ENCODE data around the gene MCC. TPM values are rescaled to one million over a fixed set of nuclear protein-coding genes. Genes with fewer than 3 reads are reported as not detected.

Gene MCC
- total RNA-seq, 1 experiment from 2014 or later: not detected

- DNase-seq (ENCODE audit: low spot score): no peak
Measured at GRCh38 chr5:113320273-113320780, 167.9 kb downstream of the MCC start.

- DNase-seq (ENCODE audit: low spot score): no peak
Measured at GRCh38 chr5:113319256-113320053, 168.8 kb downstream of the MCC start.

- no peak for DNase-seq (ENCODE audit: low spot score)
Measured at GRCh38 chr5:113317636-113318035, 170.6 kb downstream of the MCC start.

- no peak for DNase-seq (ENCODE audit: low spot score)
Measured at GRCh38 chr5:113311301-113311700, 177.0 kb downstream of the MCC start.

- DNase-seq (ENCODE audit: low spot score): no peak
Measured at GRCh38 chr5:113302120-113302519, 186.1 kb downstream of the MCC start.

- DNase-seq (ENCODE audit: low spot score): no peak
Measured at GRCh38 chr5:113299591-113299990, 188.7 kb downstream of the MCC start.

- no peak for DNase-seq (ENCODE audit: low spot score)
Measured at GRCh38 chr5:113296676-113297075, 191.6 kb downstream of the MCC start.

- no peak for DNase-seq (ENCODE audit: low spot score)
Measured at GRCh38 chr5:113295111-113295539, 193.1 kb downstream of the MCC start.

- DNase-seq (ENCODE audit: low spot score): no peak
Measured at GRCh38 chr5:113294311-113295110, 193.7 kb downstream of the MCC start.

GRCh38 chr5:113293975-113294310, 194.3 kb downstream of the MCC start:
- DNase-seq (ENCODE audit: low spot score): no peak

- DNase-seq (ENCODE audit: low spot score): no peak
Measured at GRCh38 chr5:113293068-113293974, 194.9 kb downstream of the MCC start.

GRCh38 chr5:113292462-113292861, 195.8 kb downstream of the MCC start:
- DNase-seq (ENCODE audit: low spot score): no peak

- DNase-seq (ENCODE audit: low spot score): no peak
Measured at GRCh38 chr5:113283558-113283957, 204.7 kb downstream of the MCC start.

- no peak for DNase-seq (ENCODE audit: low spot score)
Measured at GRCh38 chr5:113282472-113282871, 205.8 kb downstream of the MCC start.

- DNase-seq (ENCODE audit: low spot score): no peak
Measured at GRCh38 chr5:113281194-113281593, 207.1 kb downstream of the MCC start.

- DNase-seq (ENCODE audit: low spot score): no peak
Measured at GRCh38 chr5:113280541-113280940, 207.7 kb downstream of the MCC start.

- DNase-seq (ENCODE audit: low spot score): no peak
Measured at GRCh38 chr5:113278976-113279375, 209.3 kb downstream of the MCC start.

GRCh38 chr5:113276493-113276892, 211.8 kb downstream of the MCC start:
- DNase-seq (ENCODE audit: low spot score): no peak

- DNase-seq (ENCODE audit: low spot score): no peak
Measured at GRCh38 chr5:113276001-113276400, 212.3 kb downstream of the MCC start.

GRCh38 chr5:113274836-113275414, 213.3 kb downstream of the MCC start:
- no peak for DNase-seq (ENCODE audit: low spot score)

GRCh38 chr5:113273948-113274347, 214.3 kb downstream of the MCC start:
- DNase-seq (ENCODE audit: low spot score): no peak
